ENCODE data around the gene TMEM135. TPM values are rescaled to one million over a fixed set of nuclear protein-coding genes. Genes with fewer than 3 reads are reported as not detected.
"Not testable (repeated sequence)": the region's sequence is repeated elsewhere in the genome, so short reads cannot be mapped to it uniquely, and the experiment has no call there.

The TMEM135 gene
- total RNA-seq, 2 donors from 2014 or later, result 14.3 to 24.0 TPM

DNA sequence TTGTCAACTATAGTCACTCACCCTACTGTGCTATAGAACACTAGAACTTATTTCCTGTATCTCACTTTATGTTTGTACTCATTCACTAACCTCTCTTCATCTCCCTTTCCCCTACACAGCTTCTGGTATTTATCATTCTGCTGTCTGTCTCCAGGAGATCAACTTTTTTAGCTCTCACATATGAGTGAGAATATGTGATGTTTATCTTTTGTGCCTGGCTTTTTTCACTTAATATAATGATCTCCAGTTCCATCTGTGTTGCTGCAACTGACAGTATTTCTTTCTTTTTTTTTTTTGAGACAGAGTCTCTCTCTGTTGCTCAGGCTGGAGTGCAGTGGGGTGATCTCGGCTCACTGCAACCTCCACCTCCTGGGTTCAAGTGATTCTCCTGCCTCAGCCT, 68.1 kb downstream of the TMEM135 start:
- H3K9me3 Mint-ChIP-seq; ATAC-seq; DNase-seq (ENCODE audit: low spot score in 2 of 2); H3K36me3 Mint-ChIP-seq; H3K27ac Mint-ChIP-seq: not testable (repeated sequence)

DNA sequence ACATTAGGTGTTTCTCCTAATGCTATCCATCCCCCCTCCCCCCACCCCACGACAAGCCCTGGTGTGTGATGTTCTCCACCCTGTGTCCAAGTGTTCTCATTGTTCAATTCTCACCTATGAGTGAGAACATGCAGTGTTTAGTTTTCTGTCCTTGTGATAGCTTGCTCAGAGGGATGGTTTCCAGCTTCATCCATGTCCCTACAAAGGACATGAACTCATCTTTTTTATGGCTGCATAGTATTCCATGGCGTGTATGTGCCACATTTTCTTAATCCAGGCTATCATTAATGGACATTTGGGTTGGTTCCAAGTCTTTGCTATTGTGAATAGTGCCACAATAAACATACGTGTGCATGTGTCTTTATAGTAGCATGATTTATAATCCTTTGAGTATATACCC, 69.6 kb downstream of the TMEM135 start:
- not testable (repeated sequence) for H3K36me3 Mint-ChIP-seq; DNase-seq (ENCODE audit: low spot score in 2 of 2); ATAC-seq; H3K9me3 Mint-ChIP-seq; H3K27ac Mint-ChIP-seq

DNA sequence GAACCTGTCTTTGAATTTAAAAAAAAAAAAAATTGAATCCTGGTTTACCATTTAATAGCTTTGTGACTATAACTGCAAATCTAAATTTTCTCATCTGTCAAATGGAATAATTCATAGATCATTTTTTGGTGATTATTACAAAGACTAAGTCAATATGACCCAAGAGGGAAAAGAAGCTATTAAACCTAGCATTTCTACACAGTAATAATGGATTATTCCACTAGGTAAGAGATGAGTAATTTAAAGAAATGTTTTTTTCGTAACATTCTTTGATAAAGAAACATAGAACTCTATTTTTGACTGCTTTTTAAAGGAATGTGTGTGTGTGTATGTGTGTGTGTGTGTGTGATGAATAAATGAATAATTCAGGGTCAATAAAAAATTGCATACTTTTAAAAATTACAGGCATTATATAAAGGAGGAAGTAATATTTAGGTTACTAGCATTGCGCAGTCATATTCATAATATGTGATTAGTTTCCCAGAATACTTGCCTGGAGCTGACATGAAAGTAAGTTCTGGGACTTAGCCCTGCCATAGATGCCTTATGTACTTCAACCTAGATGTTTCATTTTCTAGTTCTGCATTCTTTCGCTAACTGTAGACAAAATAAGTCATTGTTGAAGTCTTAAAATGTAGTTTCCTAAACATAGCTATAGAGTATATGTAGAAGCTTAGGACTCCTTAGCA, 72.9 kb downstream of the TMEM135 start:
- peaks cover 5 to 11% of the 10 kb centered on the region in 2 donors for H3K36me3 Mint-ChIP-seq
- no peak overlapping the region for H3K27ac Mint-ChIP-seq
- peaks cover 0 to 4% of the 10 kb centered on the region in 2 donors for H3K9me3 Mint-ChIP-seq
- DNase-seq (ENCODE audit: low spot score in 2 of 2), result no peak
- peak in 1 of 2 donors; percentile 83 for ATAC-seq

DNA sequence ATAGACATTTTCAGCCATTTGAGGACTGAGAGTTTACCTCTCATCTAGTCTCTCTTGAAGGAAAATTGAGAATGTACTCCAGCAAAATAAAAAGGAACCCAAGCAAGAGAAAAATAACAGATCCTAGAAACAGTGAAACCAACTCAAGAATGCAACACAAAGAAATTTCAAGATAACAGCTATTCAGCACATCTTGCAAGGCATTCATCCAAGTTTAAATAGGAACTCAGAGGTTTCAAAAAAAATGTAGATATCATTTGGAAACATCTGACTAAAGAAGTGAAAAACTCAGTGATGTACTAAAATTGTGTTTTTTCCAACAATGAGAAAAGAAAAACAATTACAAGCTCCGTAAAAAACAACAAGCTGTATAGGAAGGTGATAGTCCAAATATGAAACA, 76.4 kb downstream of the TMEM135 start:
- Mint-ChIP-seq H3K9me3 (no peaks in the 10 kb centered on the region), H3K36me3 (peaks cover 0 to 5% of the 10 kb centered on the region in 2 donors), H3K27ac (no peak overlapping the region)
- DNase-seq (ENCODE audit: low spot score in 2 of 2), result no peak
- ATAC-seq, result no peak

DNA sequence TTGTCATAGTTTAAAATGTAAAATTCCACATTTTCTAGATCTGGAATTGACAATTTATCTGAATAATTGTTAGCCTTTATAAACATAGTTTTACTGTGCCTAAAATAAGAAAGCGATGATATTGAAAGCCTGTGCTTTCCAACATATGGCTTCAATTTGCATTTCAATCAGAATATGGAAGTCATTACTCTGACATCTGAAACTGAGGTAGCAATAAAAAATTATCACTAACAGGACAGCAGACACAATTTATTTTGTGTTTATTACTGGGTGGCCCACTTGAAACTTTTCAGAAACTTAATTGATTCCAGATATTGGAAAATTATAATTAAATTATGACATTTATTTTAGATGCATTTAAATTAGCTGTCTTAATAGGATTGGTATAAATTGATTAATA, 78.5 kb downstream of the TMEM135 start:
- H3K9me3 Mint-ChIP-seq, result no peaks in the 10 kb centered on the region
- ATAC-seq (no peak), DNase-seq (ENCODE audit: low spot score in 2 of 2) (no peak)
- no peak overlapping the region for H3K27ac Mint-ChIP-seq
- peaks cover 0 to 5% of the 10 kb centered on the region in 2 donors for H3K36me3 Mint-ChIP-seq

DNA sequence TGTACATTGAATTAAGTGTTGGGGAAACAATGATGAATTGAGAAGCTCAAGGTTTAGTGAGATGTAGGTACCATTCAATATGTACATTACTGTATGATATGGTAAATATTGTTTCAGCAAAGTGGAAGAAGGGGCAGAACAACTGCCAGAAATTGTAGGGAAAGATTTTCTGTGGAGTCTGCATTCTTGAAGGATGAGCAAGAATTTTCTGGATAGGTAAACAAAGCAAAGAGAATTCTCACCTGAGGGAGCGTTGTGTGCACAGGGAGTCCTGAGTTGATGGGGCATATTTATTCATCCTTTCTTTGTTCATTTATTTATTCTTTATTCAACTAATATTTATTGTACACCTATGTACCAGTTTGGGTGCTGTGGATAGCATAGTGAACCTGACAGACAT, 83.2 kb downstream of the TMEM135 start:
- DNase-seq (ENCODE audit: low spot score in 2 of 2) (no peak), ATAC-seq (no peak)
- Mint-ChIP-seq H3K9me3 (no peaks in the 10 kb centered on the region), H3K27ac (no peak overlapping the region), H3K36me3 (no peaks in the 10 kb centered on the region)

DNA sequence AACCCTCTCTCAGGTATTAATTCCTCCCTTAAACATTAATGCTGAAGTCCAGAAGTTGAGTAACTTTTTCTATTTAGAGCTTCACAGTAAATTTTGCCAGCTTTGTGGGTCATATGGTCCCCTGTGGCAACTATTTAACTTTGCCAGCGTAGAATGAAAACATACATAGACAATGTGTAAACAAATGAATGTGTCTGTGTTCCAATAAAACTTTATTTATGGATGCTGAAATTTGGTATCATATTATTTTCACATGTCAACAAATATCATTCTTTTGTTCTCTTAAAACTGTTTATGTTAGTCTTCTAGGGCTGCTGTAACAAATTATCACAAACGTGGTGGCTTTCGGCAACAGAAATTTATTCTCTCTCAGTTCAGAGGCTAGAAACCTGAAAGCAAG, 85.1 kb downstream of the TMEM135 start:
- ATAC-seq (no peak), DNase-seq (ENCODE audit: low spot score in 2 of 2) (no peak)
- H3K36me3 Mint-ChIP-seq, result no peaks in the 10 kb centered on the region
- H3K9me3 Mint-ChIP-seq, result no peaks in the 10 kb centered on the region
- H3K27ac Mint-ChIP-seq, result no peak overlapping the region

DNA sequence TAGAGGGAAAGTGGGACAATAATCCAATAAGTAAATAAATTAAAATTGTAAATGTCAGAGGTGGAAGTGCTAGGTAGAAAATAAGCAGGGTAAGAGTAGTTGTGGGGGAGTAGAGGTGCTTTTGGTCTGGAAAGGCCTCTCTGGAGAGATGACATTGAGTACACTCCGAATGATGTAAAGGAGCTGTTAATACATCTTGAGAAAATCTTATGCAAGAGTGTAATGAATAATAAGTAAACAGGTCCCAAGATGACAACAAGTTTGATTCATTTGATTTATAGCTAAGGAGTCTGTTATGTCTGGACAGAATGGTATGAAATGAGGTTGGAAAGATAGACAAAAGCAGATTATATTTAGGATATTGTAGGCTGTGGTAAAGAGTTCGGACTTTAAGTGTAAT, 87.5 kb downstream of the TMEM135 start:
- no peak for ATAC-seq
- Mint-ChIP-seq H3K36me3 (no peaks in the 10 kb centered on the region), H3K27ac (no peak overlapping the region), H3K9me3 (no peaks in the 10 kb centered on the region)
- no peak for DNase-seq (ENCODE audit: low spot score in 2 of 2)

DNA sequence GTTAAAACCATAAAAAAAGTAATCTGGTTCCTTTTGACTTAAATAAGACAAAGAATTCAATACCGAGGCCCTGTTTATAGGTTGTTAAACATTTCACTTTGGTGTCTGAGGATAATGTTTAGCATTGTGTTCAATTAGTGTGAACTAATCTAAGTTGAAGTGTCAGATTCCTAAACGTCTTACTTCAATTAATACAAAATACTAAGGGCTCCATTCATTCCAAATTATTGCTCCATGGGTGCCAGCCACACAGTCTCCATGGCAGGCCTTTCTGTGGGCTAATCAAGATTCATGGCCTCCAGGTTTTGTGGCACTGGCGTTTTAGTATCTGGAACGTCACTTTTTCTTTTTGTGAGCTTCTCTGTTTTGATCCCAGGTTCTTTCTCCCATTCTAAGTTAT, 89.4 kb downstream of the TMEM135 start:
- Mint-ChIP-seq H3K27ac (no peak overlapping the region), H3K36me3 (no peaks in the 10 kb centered on the region), H3K9me3 (no peaks in the 10 kb centered on the region)
- DNase-seq (ENCODE audit: low spot score in 2 of 2) (no peak), ATAC-seq (no peak)

DNA sequence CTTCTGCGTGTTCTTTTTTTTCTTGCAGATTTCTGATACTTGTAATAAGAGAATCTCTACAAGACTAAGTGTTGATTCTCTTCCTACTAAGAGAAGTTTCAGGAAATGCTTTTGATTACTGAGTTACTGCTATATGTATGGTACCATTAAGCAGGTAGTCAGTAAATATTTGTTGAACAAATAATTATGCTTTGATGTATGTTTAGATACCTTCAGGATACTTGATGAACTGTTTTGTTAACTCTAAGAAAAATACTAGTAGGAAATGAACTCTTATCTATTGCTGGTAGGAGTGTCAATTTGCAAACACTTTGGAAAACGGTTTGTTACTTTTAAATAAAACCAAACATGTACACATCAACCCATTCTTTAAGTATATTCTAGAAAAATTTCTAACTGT, 90.6 kb downstream of the TMEM135 start:
- Mint-ChIP-seq H3K9me3 (no peaks in the 10 kb centered on the region), H3K27ac (no peak overlapping the region), H3K36me3 (no peaks in the 10 kb centered on the region)
- ATAC-seq (no peak), DNase-seq (ENCODE audit: low spot score in 2 of 2) (no peak)

DNA sequence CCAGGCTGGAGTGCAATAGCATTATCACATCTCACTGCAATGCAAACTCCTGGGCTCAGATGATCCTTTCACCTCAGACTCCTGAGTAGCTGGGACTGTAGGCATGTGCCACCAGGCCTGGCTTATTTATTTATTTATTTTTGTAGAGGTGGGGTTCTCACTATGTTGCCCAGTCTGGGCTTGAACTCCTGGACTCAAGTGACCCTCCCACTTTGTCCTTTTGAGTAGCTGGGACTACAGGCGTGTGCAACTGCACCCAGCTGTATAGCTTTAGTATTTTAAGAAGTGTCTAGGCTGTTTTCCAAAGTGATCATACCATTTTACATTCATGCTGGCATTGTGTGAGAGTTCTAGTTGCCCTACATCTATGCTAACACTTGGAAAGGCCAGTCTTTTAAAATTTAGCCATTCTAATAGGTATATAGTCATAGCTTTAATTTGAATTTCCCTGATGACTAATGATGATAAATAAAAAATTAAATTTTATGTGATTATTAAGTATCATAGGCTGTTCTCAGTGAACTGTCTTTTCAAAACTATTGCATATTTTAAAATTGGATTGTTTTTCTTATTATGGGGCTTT, 96.9 kb downstream of the TMEM135 start:
- no peaks in the 10 kb centered on the region for H3K9me3 Mint-ChIP-seq
- peaks cover 0 to 16% of the 10 kb centered on the region in 2 donors for H3K36me3 Mint-ChIP-seq
- H3K27ac Mint-ChIP-seq, result no peak overlapping the region
- no peak for DNase-seq (ENCODE audit: low spot score in 2 of 2)
- no peak for ATAC-seq

DNA sequence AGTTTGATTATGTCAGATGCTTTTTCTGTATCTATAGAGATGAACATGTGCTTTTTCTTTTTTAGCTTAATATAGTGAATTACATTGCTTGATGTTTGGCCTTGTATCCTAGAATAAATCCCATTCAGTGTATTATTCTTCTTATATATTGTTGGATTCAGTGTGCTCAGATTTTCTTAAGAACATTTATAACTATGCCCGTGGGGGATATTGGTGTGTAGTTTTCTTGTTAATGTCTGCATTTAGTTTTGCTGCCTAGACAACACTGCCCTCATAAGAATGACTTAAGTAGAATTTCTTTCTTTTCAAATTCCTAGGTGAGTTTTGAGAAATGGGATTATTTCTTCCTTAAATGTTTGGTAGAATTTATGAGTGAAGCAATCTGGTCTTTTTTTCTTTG, 98.5 kb downstream of the TMEM135 start:
- DNase-seq (ENCODE audit: low spot score in 2 of 2) (no peak), ATAC-seq (no peak)
- no peaks in the 10 kb centered on the region for H3K9me3 Mint-ChIP-seq
- peaks cover 0 to 23% of the 10 kb centered on the region in 2 donors for H3K36me3 Mint-ChIP-seq
- no peak overlapping the region for H3K27ac Mint-ChIP-seq

DNA sequence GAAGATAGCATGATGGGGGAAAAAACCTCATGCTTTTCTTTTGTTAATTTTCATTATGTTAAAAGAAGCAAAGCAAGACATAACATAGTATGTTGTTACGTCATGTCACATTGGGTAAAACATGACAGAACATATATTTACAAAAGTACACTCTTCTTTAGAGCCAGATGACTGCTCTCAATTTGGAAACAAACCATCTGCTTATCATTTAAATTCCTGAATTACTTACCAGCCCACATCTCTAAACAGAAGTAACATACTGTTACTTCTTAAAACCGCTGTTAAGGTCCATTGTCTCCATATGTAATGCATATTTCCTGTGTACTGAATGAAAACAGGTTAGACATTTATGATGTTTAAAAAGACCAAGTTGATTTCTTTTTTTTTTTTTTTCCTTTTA, 100.0 kb downstream of the TMEM135 start:
- ATAC-seq (no peak), DNase-seq (ENCODE audit: low spot score in 2 of 2) (no peak)
- H3K27ac Mint-ChIP-seq, result no peak overlapping the region
- H3K36me3 Mint-ChIP-seq, result peaks cover 0 to 23% of the 10 kb centered on the region in 2 donors
- H3K9me3 Mint-ChIP-seq, result no peaks in the 10 kb centered on the region

DNA sequence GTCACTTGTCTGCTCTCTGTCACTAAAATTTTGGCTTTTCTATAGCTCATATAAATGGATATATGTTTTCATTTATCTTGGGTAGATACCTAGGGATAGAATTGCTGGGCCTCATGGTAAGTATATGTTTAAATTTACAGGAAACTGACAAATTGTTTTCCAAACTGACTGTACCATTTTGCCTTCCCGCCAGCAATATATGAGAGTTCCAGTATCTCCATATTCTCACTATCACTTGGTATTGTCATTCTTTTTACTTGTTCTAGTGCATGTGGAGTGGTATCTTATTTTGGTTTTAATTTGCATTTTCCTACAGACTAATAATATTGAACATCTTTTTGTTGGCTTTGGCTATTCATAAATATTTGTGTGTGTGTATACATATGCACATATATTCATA, 101.7 kb downstream of the TMEM135 start:
- ATAC-seq (no peak), DNase-seq (ENCODE audit: low spot score in 2 of 2) (no peak)
- Mint-ChIP-seq H3K27ac (no peak overlapping the region), H3K9me3 (no peaks in the 10 kb centered on the region), H3K36me3 (peaks cover 0 to 23% of the 10 kb centered on the region in 2 donors)

DNA sequence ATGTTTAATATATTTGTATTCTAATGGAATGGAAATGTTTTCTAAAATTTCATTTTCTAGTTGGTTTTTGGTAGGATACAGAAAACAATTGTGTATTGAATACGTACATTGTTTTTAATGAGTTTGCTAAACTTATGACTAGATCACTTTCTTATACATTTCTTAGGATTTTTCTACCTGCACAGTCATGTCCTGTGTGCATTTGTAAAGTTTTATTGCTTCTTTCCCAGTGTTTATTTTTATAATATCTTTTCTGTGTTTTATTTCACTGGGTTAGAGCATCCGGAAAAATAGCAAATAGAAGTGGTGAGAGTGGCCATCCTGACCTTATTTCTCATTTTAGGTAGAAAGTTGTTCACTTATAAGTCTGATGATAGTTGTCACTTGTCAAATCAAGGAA, 103.6 kb downstream of the TMEM135 start:
- no peaks in the 10 kb centered on the region for H3K9me3 Mint-ChIP-seq
- peaks cover 0 to 23% of the 10 kb centered on the region in 2 donors for H3K36me3 Mint-ChIP-seq
- no peak for DNase-seq (ENCODE audit: low spot score in 2 of 2)
- H3K27ac Mint-ChIP-seq, result no peak overlapping the region
- ATAC-seq, result no peak

DNA sequence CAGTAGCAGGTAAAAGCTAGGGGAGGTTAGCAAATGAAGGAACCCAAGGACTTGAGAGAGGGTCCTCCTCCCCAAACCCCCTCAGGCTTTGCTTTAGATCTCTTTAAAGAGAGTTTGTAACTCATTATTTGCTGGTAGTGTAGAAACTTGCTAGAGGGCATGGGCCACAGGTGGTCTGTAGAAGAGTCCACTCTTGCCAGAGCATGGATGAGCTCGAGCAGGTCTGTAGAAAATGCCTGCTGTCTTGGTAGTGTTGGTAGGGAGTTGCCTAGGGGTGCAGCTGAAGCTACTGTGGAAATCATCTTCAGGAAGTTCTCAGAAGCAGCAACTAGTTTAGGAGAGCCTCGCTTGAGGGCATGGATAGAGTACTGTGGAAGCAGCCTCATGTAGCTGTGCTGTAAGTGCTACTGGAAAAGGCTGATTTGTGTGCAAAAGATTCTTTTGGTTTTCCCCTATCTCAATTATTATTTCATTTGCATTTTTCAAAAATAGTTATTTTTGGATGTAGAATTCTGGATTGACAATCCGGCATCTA, 104.3 kb downstream of the TMEM135 start:
- peaks cover 0 to 21% of the 10 kb centered on the region in 2 donors for H3K36me3 Mint-ChIP-seq
- DNase-seq (ENCODE audit: low spot score in 2 of 2) (no peak), ATAC-seq (no peak)
- no peaks in the 10 kb centered on the region for H3K9me3 Mint-ChIP-seq
- H3K27ac Mint-ChIP-seq, result no peak overlapping the region

DNA sequence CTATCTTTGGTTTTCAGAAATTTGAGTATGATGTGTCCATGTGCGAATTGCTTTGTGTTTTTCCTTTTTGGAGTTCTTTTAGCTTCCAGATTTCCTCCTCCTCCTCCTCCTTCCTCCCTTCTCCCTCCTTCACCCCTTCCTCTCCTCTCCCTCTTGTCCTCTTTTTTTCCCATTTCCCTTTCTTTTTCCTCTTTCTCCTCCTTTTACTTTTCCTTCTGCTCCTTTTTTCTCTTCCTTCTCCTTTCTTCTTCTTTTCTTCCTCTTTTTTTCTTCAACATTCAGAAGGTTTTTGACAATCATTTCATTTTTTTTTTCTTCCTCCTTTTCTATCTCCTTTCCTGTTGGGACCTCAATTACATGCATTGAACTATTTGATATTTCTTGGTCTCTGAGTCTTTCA, 104.9 kb downstream of the TMEM135 start:
- Mint-ChIP-seq H3K9me3 (no peaks in the 10 kb centered on the region), H3K36me3 (peaks cover 0 to 17% of the 10 kb centered on the region in 2 donors), H3K27ac (no peak overlapping the region)
- DNase-seq (ENCODE audit: low spot score in 2 of 2) (no peak), ATAC-seq (no peak)

DNA sequence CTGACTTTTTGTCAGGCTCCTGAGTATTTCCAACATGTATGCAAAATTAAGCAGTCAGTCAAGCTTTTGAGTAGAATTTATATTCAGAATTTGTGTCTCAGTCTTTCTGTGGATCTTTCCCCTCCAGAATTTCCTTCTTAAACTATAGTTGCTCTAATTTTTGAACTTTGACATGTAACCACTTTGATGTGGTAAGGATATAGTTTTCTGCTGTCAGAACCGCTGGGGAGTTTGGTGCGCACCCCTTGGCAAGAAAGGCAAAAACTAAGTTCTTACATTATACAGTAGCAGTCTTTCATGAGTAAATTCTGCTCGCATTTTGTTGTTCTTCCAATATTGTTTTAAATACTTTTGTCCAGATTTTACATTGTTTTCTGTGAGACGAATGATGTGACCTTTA, 105.9 kb downstream of the TMEM135 start:
- H3K27ac Mint-ChIP-seq, result no peak overlapping the region
- ATAC-seq, result no peak
- no peaks in the 10 kb centered on the region for H3K9me3 Mint-ChIP-seq
- DNase-seq (ENCODE audit: low spot score in 2 of 2), result no peak
- H3K36me3 Mint-ChIP-seq, result peaks cover 0 to 17% of the 10 kb centered on the region in 2 donors

Data from activated naive CD4-positive, alpha-beta T cell treated with anti-CD3 and anti-CD28 coated beads, Interleukin-2, amount 50 U/mL, for 72 hours (primary cell).